ENCODE data around the gene ULK4. TPM values are rescaled to one million over a fixed set of nuclear protein-coding genes. Genes with fewer than 3 reads are reported as not detected.

ULK4 gene
- total and polyA plus RNA-seq, 9 of the 15 experiments (the other 6 are each of a cell fraction or from before 2014, with no cell fraction given) = 3.0 to 5.9 (median 3.5) TPM

DNA sequence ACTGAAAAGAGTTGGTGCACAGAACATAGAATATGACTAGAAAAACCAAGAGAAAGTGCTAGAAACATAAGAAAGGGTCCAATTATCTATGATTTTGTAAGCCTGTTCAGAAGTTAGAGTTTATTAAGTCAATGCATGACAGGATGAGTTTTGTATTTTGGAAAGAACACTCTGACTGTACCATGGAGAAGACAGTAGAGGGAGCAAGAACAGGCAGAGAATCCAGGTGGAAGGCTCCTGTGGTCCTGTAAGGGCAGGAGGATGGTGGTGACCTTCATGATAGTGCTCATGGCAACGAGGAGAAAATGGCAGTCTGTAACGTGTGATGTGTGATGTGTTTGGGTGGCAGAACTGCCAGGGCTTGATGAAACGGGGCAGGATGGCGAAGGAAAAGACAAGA is 513.5 kb downstream of the ULK4 start (continued):
- TF ChIP-seq, protein P1, sequence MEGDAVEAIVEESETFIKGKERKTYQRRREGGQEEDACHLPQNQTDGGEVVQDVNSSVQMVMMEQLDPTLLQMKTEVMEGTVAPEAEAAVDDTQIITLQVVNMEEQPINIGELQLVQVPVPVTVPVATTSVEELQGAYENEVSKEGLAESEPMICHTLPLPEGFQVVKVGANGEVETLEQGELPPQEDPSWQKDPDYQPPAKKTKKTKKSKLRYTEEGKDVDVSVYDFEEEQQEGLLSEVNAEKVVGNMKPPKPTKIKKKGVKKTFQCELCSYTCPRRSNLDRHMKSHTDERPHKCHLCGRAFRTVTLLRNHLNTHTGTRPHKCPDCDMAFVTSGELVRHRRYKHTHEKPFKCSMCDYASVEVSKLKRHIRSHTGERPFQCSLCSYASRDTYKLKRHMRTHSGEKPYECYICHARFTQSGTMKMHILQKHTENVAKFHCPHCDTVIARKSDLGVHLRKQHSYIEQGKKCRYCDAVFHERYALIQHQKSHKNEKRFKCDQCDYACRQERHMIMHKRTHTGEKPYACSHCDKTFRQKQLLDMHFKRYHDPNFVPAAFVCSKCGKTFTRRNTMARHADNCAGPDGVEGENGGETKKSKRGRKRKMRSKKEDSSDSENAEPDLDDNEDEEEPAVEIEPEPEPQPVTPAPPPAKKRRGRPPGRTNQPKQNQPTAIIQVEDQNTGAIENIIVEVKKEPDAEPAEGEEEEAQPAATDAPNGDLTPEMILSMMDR (IDR thresholded peaks at IDR 0.05 in 2 of 3, conservative IDR thresholded peaks at IDR 0.05 in 1 of 3; ENCODE audit: insufficient read depth in 2 of 3, low read depth in 1 of 3, low read length in 3 of 3) = peak; percentile 12 to 23 (median 23); a peak in 1 of 6 replicates
- TF ChIP-seq, protein P2, sequence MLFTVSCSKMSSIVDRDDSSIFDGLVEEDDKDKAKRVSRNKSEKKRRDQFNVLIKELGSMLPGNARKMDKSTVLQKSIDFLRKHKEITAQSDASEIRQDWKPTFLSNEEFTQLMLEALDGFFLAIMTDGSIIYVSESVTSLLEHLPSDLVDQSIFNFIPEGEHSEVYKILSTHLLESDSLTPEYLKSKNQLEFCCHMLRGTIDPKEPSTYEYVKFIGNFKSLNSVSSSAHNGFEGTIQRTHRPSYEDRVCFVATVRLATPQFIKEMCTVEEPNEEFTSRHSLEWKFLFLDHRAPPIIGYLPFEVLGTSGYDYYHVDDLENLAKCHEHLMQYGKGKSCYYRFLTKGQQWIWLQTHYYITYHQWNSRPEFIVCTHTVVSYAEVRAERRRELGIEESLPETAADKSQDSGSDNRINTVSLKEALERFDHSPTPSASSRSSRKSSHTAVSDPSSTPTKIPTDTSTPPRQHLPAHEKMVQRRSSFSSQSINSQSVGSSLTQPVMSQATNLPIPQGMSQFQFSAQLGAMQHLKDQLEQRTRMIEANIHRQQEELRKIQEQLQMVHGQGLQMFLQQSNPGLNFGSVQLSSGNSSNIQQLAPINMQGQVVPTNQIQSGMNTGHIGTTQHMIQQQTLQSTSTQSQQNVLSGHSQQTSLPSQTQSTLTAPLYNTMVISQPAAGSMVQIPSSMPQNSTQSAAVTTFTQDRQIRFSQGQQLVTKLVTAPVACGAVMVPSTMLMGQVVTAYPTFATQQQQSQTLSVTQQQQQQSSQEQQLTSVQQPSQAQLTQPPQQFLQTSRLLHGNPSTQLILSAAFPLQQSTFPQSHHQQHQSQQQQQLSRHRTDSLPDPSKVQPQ (CRISPR knock-in tag; IDR thresholded peaks at IDR 0.05; ENCODE audit: borderline replicate concordance) = no peak
- TF ChIP-seq ZNF134 (CRISPR knock-in tag; conservative IDR thresholded peaks at IDR 0.05) (no peak), SAFB2 (IDR thresholded peaks at IDR 0.05; ENCODE audit: borderline replicate concordance, low read depth, low read length, severe bottlenecking) (no peak)
- TF ChIP-seq, protein P3, sequence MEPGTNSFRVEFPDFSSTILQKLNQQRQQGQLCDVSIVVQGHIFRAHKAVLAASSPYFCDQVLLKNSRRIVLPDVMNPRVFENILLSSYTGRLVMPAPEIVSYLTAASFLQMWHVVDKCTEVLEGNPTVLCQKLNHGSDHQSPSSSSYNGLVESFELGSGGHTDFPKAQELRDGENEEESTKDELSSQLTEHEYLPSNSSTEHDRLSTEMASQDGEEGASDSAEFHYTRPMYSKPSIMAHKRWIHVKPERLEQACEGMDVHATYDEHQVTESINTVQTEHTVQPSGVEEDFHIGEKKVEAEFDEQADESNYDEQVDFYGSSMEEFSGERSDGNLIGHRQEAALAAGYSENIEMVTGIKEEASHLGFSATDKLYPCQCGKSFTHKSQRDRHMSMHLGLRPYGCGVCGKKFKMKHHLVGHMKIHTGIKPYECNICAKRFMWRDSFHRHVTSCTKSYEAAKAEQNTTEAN (CRISPR knock-in tag; IDR thresholded peaks at IDR 0.05) = no peak

All from K562 (cell line).